Subcutaneous abdominal adipose tissue (tissue), 5 donors: Measurements from ENCODE around the gene CFAP70.

Experiments used
- H3K27ac ChIP-seq: one replicate; pipeline ENCODE4 v1.7.0; 2013; ENCODE audit warnings: low read depth, mild to moderate bottlenecking, inconsistent platforms, low read length, moderate library complexity
- H3K27me3 ChIP-seq, 5 donors: one replicate each; pipeline ENCODE4 v1.7.0; 2013; ENCODE audit warnings: low read length in 5 of 5, inconsistent platforms in 1 of 5; ENCODE audit not compliant: control insufficient read depth in 5 of 5, insufficient read depth in 4 of 5
- H3K36me3 ChIP-seq, 5 donors: one replicate each; pipeline ENCODE4 v1.7.0; 2013; ENCODE audit warnings: low read length in 5 of 5; ENCODE audit not compliant: control insufficient read depth in 5 of 5, insufficient read depth in 5 of 5
- H3K4me1 ChIP-seq, 5 donors: one replicate each; pipeline ENCODE4 v1.7.0; 2013; ENCODE audit warnings: low read length in 5 of 5, mild to moderate bottlenecking in 3 of 5, moderate library complexity in 1 of 5; ENCODE audit not compliant: control insufficient read depth in 5 of 5, insufficient read depth in 5 of 5
- H3K4me3 ChIP-seq, 5 donors: one replicate each; pipeline ENCODE4 v1.7.0; 2013; ENCODE audit warnings: low read length in 5 of 5, low read depth in 1 of 5
- H3K9ac ChIP-seq, 5 donors: one replicate each; pipeline ENCODE4 v1.7.0; 2013; ENCODE audit warnings: low read length in 5 of 5, mild to moderate bottlenecking in 4 of 5, moderate library complexity in 3 of 5
- H3K9me3 ChIP-seq, 5 donors: one replicate each; pipeline ENCODE4 v1.7.0; 2013; ENCODE audit warnings: low read length in 5 of 5; ENCODE audit not compliant: control insufficient read depth in 5 of 5
- donor health status: healthy.
- donor health status: healthy.
- donor health status: healthy.
- donor health status: healthy.
- donor health status: healthy.

The CFAP70 gene

GRCh38 chr10:73229567-73229966, 129.1 kb downstream of the CFAP70 start:
- no peaks in the 10 kb centered on the region for H3K9me3 ChIP-seq
- H3K9ac ChIP-seq, result no peak overlapping the region
- H3K4me1 ChIP-seq, result peaks cover 0 to 4% (median 0%) of the 10 kb centered on the region in 5 donors
- H3K36me3 ChIP-seq, result peaks cover 13 to 44% (median 20%) of the 10 kb centered on the region in 5 donors
- no peak overlapping the region for H3K4me3 ChIP-seq
- H3K27me3 ChIP-seq, result no peaks in the 10 kb centered on the region
- H3K27ac ChIP-seq, result no peak overlapping the region

DNA sequence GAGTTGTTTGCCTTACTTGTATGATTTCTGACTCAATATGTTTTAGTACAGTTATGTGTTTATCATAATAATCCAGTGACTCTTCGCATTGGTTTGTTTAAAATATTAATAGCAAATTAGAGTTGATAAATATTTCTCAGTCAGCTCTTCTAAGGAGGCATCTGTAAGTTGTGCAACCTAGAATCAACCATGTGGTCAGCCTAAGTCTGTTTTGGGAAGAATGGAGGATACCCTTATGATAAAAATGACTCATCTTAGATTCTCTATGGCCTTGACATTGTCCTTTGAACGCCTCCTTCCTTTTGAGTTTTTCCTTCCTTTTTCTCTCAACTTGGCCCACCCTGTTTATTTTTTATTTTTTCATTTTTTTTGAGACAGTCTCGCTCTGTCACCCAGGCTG, 130.4 kb downstream of the CFAP70 start:
- peaks cover 5 to 36% (median 16%) of the 10 kb centered on the region in 5 donors for H3K36me3 ChIP-seq

GRCh38 chr10:73226663-73227062, 132.0 kb downstream of the CFAP70 start:
- Histone ChIP-seq H3K9me3 (no peaks in the 10 kb centered on the region), H3K27ac (no peak overlapping the region), H3K9ac (no peak overlapping the region), H3K4me3 (no peak overlapping the region), H3K27me3 (no peaks in the 10 kb centered on the region), H3K36me3 (peaks cover 5 to 29% (median 11%) of the 10 kb centered on the region in 5 donors), H3K4me1 (peaks cover 0 to 4% (median 3%) of the 10 kb centered on the region in 5 donors)

More for the DNA sequence above, 130.4 kb downstream of the CFAP70 start:
- Histone ChIP-seq H3K9ac (no peak overlapping the region), H3K27me3 (no peaks in the 10 kb centered on the region), H3K4me3 (no peak overlapping the region), H3K27ac (no peak overlapping the region), H3K4me1 (peaks cover 0 to 4% (median 3%) of the 10 kb centered on the region in 5 donors), H3K9me3 (no peaks in the 10 kb centered on the region)

- Histone ChIP-seq H3K4me1 (peaks cover 0 to 4% (median 3%) of the 10 kb centered on the region in 5 donors), H3K27me3 (no peaks in the 10 kb centered on the region), H3K4me3 (no peak overlapping the region), H3K9me3 (no peaks in the 10 kb centered on the region), H3K27ac (no peak overlapping the region), H3K9ac (no peak overlapping the region), H3K36me3 (peaks cover 4 to 19% (median 9%) of the 10 kb centered on the region in 5 donors)
Observed at GRCh38 chr10:73225518-73225917, 133.1 kb downstream of the CFAP70 start.

DNA sequence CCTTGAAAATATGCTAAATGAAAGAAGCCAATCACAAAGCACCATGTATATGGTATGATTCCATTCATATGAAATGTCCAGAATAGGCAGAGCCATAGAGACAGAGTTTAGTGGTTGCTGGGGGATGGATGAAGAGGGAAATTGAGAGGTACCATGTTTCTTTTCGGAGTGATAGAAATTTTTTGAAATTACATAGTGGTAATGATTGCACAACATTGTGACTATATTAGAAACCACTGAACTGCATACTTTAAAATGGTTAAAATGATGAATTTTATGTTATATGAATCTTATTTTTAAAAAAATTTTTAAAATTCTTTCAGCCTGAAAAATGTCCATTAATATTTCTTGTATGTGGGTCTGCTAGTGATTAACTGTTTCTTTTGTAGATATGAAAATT, 137.7 kb downstream of the CFAP70 start:
- Histone ChIP-seq H3K27me3 (no peaks in the 10 kb centered on the region), H3K4me1 (peaks cover 0 to 4% (median 0%) of the 10 kb centered on the region in 5 donors), H3K27ac (no peak overlapping the region), H3K36me3 (peaks cover 11 to 21% (median 18%) of the 10 kb centered on the region in 5 donors), H3K9ac (no peak overlapping the region), H3K9me3 (no peaks in the 10 kb centered on the region), H3K4me3 (no peak overlapping the region)

DNA sequence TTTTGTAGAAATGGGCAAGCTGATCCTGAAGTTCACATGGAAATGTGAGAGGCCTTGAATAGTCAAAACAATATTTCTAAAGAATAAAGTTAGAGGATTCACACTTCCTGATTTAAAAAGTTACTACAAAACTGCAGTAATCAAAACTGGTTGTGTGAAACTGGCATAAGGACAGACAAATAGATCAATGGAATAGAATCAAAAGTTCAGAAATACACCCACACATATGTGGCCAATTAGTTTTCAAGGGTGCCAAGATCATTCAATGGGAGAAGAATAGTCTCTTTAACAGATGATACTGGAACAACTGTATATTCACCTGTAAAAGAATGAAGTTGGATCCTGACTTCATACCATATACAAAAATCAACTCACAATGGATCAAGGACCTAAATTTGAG, 139.3 kb downstream of the CFAP70 start:
- Histone ChIP-seq H3K27me3 (no peaks in the 10 kb centered on the region), H3K9me3 (no peaks in the 10 kb centered on the region), H3K27ac (no peak overlapping the region), H3K4me3 (no peak overlapping the region), H3K4me1 (peaks cover 0 to 4% (median 0%) of the 10 kb centered on the region in 5 donors), H3K9ac (no peak overlapping the region), H3K36me3 (peaks cover 12 to 20% (median 17%) of the 10 kb centered on the region in 5 donors)

- H3K4me1 ChIP-seq, result no peaks in the 10 kb centered on the region
- no peak overlapping the region for H3K9ac ChIP-seq
- H3K9me3 ChIP-seq, result no peaks in the 10 kb centered on the region
- peaks cover 12 to 20% (median 17%) of the 10 kb centered on the region in 5 donors for H3K36me3 ChIP-seq
- no peak overlapping the region for H3K27ac ChIP-seq
- H3K4me3 ChIP-seq, result no peak overlapping the region
- no peaks in the 10 kb centered on the region for H3K27me3 ChIP-seq
Observed at GRCh38 chr10:73218431-73219191, 140.1 kb downstream of the CFAP70 start.

DNA sequence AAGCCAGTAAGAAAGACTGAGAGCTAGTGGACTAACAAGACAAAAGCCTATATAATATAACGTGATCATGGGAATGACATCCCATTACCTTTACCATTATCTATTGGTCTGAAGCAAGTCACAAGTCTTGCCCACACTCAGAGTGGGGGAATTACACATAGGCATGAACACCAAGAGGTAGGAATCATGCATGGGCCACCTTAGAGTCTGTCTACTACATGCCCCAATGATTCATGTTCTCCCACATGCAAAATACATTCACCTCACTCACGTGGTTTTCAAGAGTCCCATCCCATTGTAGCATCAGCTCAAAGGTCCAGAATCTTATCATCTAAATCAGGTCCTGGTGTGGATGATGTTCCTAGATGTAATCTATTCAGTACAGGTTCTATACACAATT, 141.0 kb downstream of the CFAP70 start:
- Histone ChIP-seq H3K4me1 (no peaks in the 10 kb centered on the region), H3K36me3 (peaks cover 12 to 22% (median 17%) of the 10 kb centered on the region in 5 donors), H3K9ac (no peak overlapping the region), H3K4me3 (no peak overlapping the region), H3K9me3 (no peaks in the 10 kb centered on the region), H3K27ac (no peak overlapping the region), H3K27me3 (no peaks in the 10 kb centered on the region)

DNA sequence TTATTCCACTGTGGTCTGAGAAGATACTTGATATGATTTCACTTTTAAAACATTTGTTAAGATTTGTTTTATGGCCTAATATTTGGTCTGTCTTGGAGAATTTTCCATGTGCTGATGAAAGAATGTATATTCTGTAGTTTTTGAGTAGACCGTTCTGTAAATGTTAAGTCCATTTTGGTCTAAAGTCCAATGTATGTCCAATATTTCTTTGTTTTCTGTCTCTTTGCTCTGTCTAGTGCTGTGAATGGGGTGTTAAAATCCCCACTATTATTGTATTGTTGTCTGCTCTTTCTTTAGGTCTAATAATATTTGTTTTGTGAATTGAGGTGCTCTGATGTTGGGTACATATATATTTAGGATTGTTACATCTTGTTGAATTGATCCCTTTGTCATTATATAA, 142.9 kb downstream of the CFAP70 start:
- H3K36me3 ChIP-seq, result peaks cover 12 to 25% (median 22%) of the 10 kb centered on the region in 5 donors

DNA sequence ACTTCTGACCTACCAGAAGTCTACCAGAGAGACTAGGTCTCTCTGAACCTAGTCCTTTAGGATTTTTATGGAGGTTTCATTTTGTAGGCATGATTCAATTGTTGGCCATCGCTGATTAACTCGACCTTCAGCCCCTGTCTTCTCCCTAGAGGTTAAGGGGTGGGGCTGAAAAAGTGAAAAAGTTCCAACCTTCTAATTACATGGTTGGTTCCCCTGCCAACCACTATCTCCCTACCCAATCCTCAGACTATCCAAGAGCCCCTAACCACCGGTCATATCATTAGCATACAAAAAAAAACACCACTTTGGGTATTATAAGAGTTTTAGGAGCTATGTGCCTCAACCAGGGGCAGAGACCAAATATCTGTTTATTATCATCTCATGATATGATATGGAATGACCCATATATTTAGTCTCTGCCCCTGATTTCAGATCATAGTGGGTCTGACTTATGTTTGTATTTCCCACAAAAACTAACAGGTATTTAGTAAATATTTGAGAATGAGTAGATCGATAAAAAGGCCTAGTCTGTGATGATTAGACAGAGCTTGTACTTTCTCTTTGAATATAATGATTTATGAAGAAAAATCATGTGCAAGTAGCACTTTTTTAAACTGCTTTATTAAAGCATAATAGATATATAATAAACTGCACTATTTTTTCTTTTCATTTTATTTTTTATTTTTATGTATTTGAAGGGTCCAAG, 147.4 kb downstream of the CFAP70 start:
- H3K4me1 ChIP-seq, result peaks cover 2 to 17% (median 8%) of the 10 kb centered on the region in 5 donors
- H3K27ac ChIP-seq, result no peak overlapping the region
- no peaks in the 10 kb centered on the region for H3K27me3 ChIP-seq
- no peak overlapping the region for H3K9ac ChIP-seq
- H3K4me3 ChIP-seq, result no peak overlapping the region
- peaks cover 3 to 15% (median 12%) of the 10 kb centered on the region in 5 donors for H3K36me3 ChIP-seq
- H3K9me3 ChIP-seq, result no peaks in the 10 kb centered on the region

More for the DNA sequence above, 142.9 kb downstream of the CFAP70 start:
- Histone ChIP-seq H3K9me3 (no peaks in the 10 kb centered on the region), H3K4me3 (no peak overlapping the region), H3K27me3 (no peaks in the 10 kb centered on the region), H3K9ac (no peak overlapping the region), H3K4me1 (peaks cover 0 to 1% (median 0%) of the 10 kb centered on the region in 5 donors), H3K27ac (no peak overlapping the region)
